ENCODE results near the gene TM9SF2. TPM values are rescaled to one million over a fixed set of nuclear protein-coding genes. Genes with fewer than 3 reads are reported as not detected.

Gene TM9SF2
- total and polyA plus RNA-seq, 4 experiments from 2014 or later, result 60.0 to 126 (median 83.1) TPM

DNA sequence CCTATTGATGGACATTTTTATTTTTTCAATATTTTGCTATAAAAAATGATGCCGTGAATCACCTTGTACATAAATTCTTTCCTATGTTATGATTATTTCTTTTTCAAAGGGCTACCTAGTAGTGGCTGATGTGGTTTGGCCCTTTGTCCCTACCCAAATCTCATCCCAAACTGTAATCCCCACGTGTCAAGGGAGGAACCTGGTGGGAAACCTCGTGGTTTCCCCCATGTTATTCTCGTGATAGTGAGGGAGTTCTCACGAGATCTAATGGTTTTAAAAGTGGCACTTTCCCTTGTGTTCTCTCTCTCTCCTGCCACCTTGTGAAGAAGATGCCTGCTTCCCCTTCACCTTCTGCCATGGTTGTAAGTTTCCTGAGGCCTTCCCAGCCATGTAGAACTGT lies 94.9 kb downstream of the TM9SF2 start:
- H3K4me1 Mint-ChIP-seq, result peaks cover 3 to 14% (median 5%) of the 10 kb centered on the region in 4 donors
- Histone ChIP-seq H3K4me3 (ENCODE audit: low read length in 2 of 2) (no peak overlapping the region), H3K9me3 (ENCODE audit: control insufficient read depth in 1 of 2, low read length in 2 of 2) (no peaks in the 10 kb centered on the region), H3K36me3 (ENCODE audit: insufficient read depth, low read length) (no peaks in the 10 kb centered on the region), H3K4me1 (ENCODE audit: insufficient read depth, low read length) (peaks cover 8% of the 10 kb centered on the region), H3K27me3 (ENCODE audit: insufficient read depth, low read length) (no peaks in the 10 kb centered on the region), H3K27ac (ENCODE audit: low read depth, low read length) (no peak overlapping the region)
- no peaks in the 10 kb centered on the region for H3K36me3 Mint-ChIP-seq
- POLR2A ChIA-PET (ENCODE audit: partially characterized antibody), result no interaction called here
- H3K27me3 Mint-ChIP-seq, result peaks cover 0 to 2% of the 10 kb centered on the region in 2 donors
- H3K4me3 Mint-ChIP-seq, result no peak overlapping the region
- peaks cover 0 to 2% (median 0%) of the 10 kb centered on the region in 8 donors for H3K9me3 Mint-ChIP-seq
- H3K27ac Mint-ChIP-seq, result no peak overlapping the region
- CTCF ChIA-PET (ENCODE audit: partially characterized antibody), result interaction anchor here (1.1 kb wide), 1 partner anchor 18 kb away, joined by 5 read pairs; no protein-coding TSS in a partner anchor
- intact Hi-C loops (cut with micrococcal nuclease), result no loop called here
- no peak for DNase-seq

DNA sequence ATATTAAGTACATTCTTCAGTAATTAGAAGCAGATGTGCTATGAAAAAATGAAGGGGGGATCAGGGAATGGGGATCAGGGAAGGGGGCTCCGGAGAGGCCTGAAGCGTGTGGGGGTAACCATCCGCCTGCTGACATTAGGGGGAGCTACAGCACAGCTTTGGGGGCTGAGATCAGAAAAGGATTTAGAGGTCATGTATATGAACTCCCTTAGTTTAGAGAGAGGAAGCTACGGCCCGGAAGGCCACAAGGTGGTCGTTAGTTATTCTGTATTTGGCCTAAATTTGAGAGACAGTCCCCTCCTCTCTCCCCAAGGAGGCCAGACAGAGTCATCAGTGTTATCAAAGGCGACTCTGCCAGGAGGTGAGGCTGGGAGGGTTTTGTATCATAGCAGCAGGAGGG lies 99.0 kb downstream of the TM9SF2 start:
- Histone ChIP-seq H3K9me3 (ENCODE audit: control insufficient read depth in 1 of 2, low read length in 2 of 2) (no peaks in the 10 kb centered on the region), H3K36me3 (ENCODE audit: insufficient read depth, low read length) (no peaks in the 10 kb centered on the region), H3K4me1 (ENCODE audit: insufficient read depth, low read length) (peaks cover 23% of the 10 kb centered on the region), H3K27me3 (ENCODE audit: insufficient read depth, low read length) (no peaks in the 10 kb centered on the region), H3K27ac (ENCODE audit: low read depth, low read length) (no peak overlapping the region), H3K4me3 (ENCODE audit: low read length in 2 of 2) (no peak overlapping the region)
- no peaks in the 10 kb centered on the region for H3K27me3 Mint-ChIP-seq
- ChIA-PET POLR2A (ENCODE audit: partially characterized antibody) (no interaction called here), CTCF (ENCODE audit: partially characterized antibody) (interaction anchor here (0.7 kb wide), 1 partner anchor 21 kb away, joined by 3 read pairs; no protein-coding TSS in a partner anchor)
- no peaks in the 10 kb centered on the region for H3K9me3 Mint-ChIP-seq
- H3K27ac Mint-ChIP-seq, result peak overlapping the region in 3 of 7 donors; percentile 8 to 46 (median 30)
- H3K4me1 Mint-ChIP-seq, result peaks cover 14 to 43% (median 24%) of the 10 kb centered on the region in 4 donors
- no peak overlapping the region for H3K4me3 Mint-ChIP-seq
- H3K36me3 Mint-ChIP-seq, result no peaks in the 10 kb centered on the region
- DNase-seq, result no peak
- intact Hi-C loops (cut with micrococcal nuclease), result loop anchor here (10.0 kb wide), 1 partner anchor 316 kb away; no protein-coding TSS in a partner anchor

DNA sequence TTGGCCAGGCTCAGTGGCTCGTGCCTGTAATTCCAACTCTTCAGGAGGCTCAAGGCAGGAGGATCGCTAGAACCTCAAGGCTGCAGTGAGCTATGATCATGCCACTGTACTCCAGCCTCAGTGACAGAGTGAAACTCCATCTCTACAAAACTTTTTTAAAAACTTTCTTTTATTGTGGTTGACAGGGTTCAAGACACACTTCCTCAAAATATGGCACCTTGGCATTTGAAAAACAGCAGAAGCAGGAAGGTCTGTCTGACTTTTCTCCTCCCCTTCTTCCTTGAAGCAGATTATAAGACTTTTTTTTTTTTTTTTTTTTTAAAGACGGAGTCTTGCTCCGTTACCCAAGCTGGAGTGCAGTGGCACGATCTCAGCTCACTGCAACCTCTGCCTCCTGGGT lies 100.3 kb downstream of the TM9SF2 start:
- intact Hi-C loops (cut with micrococcal nuclease), result loop anchor here (10.0 kb wide), 1 partner anchor 317 kb away; no protein-coding TSS in a partner anchor
- Histone ChIP-seq H3K36me3 (ENCODE audit: insufficient read depth, low read length) (no peaks in the 10 kb centered on the region), H3K27ac (ENCODE audit: low read depth, low read length) (no peak overlapping the region), H3K27me3 (ENCODE audit: insufficient read depth, low read length) (no peaks in the 10 kb centered on the region), H3K4me1 (ENCODE audit: insufficient read depth, low read length) (peaks cover 32% of the 10 kb centered on the region), H3K9me3 (ENCODE audit: control insufficient read depth in 1 of 2, low read length in 2 of 2) (no peaks in the 10 kb centered on the region), H3K4me3 (ENCODE audit: low read length in 2 of 2) (no peak overlapping the region)
- Mint-ChIP-seq H3K27me3 (no peaks in the 10 kb centered on the region), H3K4me1 (peaks cover 21 to 53% (median 32%) of the 10 kb centered on the region in 4 donors), H3K4me3 (peak overlapping the region; percentile 32 to 79 (median 71)), H3K9me3 (no peaks in the 10 kb centered on the region), H3K36me3 (peaks cover 0 to 4% of the 10 kb centered on the region in 2 donors), H3K27ac (peak overlapping the region in 6 of 7 donors; percentile 15 to 86 (median 46))
- ChIA-PET POLR2A (ENCODE audit: partially characterized antibody) (interaction anchor here (0.8 kb wide), 1 partner anchor 9 kb away, joined by 3 read pairs; no protein-coding TSS in a partner anchor), CTCF (ENCODE audit: partially characterized antibody) (interaction anchor here (1.0 kb wide), 1 partner anchor 22 kb away, joined by 4 read pairs; no protein-coding TSS in a partner anchor)
- peak in 2 of 5 donors; percentile 18 to 23 for DNase-seq

DNA sequence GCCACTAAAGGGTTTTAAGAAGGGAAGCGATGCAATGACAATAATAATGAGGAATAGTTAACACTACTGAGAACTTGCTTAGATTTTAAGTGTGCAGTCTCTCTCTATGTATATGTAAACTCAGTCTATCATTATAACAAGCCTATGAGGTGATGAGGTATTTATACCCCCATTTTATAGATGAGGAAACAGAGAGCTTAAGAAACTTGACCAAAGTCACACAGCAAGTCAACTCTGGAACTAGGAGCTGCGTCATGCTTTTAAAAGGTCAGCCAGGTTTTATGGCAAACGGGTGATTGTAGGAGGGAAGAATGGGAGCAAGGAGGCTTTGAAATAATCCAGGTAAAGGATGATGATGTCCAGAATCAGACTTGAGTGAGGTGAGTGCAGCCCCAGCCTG lies 103.4 kb downstream of the TM9SF2 start:
- intact Hi-C loops (cut with micrococcal nuclease), result loop anchor here (5.0 to 10.0 kb wide), 3 partner anchors 62 to 908 kb away; no protein-coding TSS in a partner anchor
- CTCF ChIA-PET (ENCODE audit: partially characterized antibody), result interaction anchor here (1.0 to 1.2 kb wide), 3 partner anchors 10 to 52 kb away, joined by 3 to 4 read pairs (median 3); no protein-coding TSS in a partner anchor

DNA sequence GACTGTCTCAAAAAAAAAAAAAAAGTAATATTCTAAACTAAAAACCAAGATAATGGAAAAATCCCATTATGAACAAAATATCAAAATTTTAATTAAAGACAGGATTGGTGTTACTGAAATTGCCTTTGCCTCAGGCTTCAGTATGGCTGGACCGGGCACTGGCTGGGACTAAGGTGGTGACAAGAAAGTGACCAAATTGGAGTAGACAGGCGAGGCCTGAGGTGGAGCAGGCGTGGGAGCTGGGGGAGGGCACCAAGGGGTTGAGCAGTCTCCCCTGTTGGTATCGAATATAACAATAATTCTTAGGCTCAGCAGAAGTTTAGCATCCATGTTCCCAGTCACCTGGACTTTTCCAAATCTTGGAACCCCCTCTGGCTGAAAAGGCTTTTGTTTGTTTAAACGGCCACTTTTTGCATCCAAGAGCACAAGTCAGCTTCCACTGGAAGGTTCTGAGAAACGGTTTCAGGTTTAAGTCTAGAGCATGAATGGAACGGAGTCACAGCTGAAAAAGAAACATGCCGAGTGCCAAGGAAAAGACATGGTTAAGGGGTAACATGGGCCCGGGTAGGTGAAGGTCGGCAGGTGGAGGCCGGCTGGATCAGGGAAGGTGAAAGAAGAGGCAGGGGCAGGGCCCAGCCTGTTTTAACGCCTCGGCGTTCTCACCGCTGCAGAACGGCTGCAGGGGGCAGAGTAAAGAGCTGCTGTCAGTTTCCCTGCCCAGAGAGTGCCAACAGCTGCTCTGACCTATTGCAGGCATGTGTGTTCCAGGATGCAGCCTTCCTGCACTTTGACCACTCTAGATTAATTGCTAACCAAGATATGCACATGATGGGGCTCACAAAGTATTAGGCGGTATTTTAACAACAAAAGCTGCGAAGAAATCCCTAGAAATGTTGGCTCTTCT lies 104.4 kb downstream of the TM9SF2 start:
- H3K4me3 Mint-ChIP-seq, result peak overlapping the region; percentile 88 to 97 (median 90)
- peak overlapping the region; percentile 91 to 96 (median 95) for H3K27ac Mint-ChIP-seq
- H3K4me1 Mint-ChIP-seq, result peaks cover 33 to 63% (median 50%) of the 10 kb centered on the region in 4 donors
- peak in 1 of 5 donors; percentile 66 for DNase-seq
- H3K4me3 ChIP-seq (ENCODE audit: low read length in 2 of 2), result peak overlapping the region; percentile 53 to 78
- H3K27me3 ChIP-seq (ENCODE audit: insufficient read depth, low read length), result no peaks in the 10 kb centered on the region
- POLR2A ChIA-PET (ENCODE audit: partially characterized antibody), result interaction anchor here (0.7 to 2.5 kb wide), 18 partner anchors 9 to 1069 kb away, joined by 3 to 17 read pairs (median 4); partner anchors contain the start of genes TM9SF2 and TMTC4
- H3K9me3 ChIP-seq (ENCODE audit: control insufficient read depth in 1 of 2, low read length in 2 of 2), result no peaks in the 10 kb centered on the region
- peaks cover 41% of the 10 kb centered on the region for H3K4me1 ChIP-seq (ENCODE audit: insufficient read depth, low read length)
- H3K36me3 Mint-ChIP-seq, result peaks cover 4 to 6% of the 10 kb centered on the region in 2 donors
- intact Hi-C loops (cut with micrococcal nuclease), result loop anchor here (1.0 to 10.0 kb wide), 7 partner anchors 51 to 1070 kb away; partner anchors contain the start of gene UBAC2
- H3K27ac ChIP-seq (ENCODE audit: low read depth, low read length), result peak overlapping the region; percentile 71
- H3K9me3 Mint-ChIP-seq, result no peaks in the 10 kb centered on the region
- H3K27me3 Mint-ChIP-seq, result no peaks in the 10 kb centered on the region
- H3K36me3 ChIP-seq (ENCODE audit: insufficient read depth, low read length), result no peaks in the 10 kb centered on the region
- CTCF ChIA-PET (ENCODE audit: partially characterized antibody), result interaction anchor here (0.7 to 3.0 kb wide), 14 partner anchors 9 to 909 kb away, joined by 3 to 18 read pairs (median 4); no protein-coding TSS in a partner anchor

More for the DNA sequence above, 103.4 kb downstream of the TM9SF2 start:
- Mint-ChIP-seq H3K27me3 (no peaks in the 10 kb centered on the region), H3K27ac (peak overlapping the region in 5 of 7 donors; percentile 28 to 84 (median 47)), H3K4me3 (peak overlapping the region in 7 of 8 donors; percentile 1 to 81 (median 66)), H3K36me3 (peaks cover 3 to 4% of the 10 kb centered on the region in 2 donors), H3K4me1 (peaks cover 31 to 65% (median 44%) of the 10 kb centered on the region in 4 donors), H3K9me3 (no peaks in the 10 kb centered on the region)
- no peak for DNase-seq
- Histone ChIP-seq H3K27me3 (ENCODE audit: insufficient read depth, low read length) (no peaks in the 10 kb centered on the region), H3K4me3 (ENCODE audit: low read length in 2 of 2) (no peak overlapping the region), H3K27ac (ENCODE audit: low read depth, low read length) (no peak overlapping the region), H3K36me3 (ENCODE audit: insufficient read depth, low read length) (no peaks in the 10 kb centered on the region), H3K9me3 (ENCODE audit: control insufficient read depth in 1 of 2, low read length in 2 of 2) (no peaks in the 10 kb centered on the region), H3K4me1 (ENCODE audit: insufficient read depth, low read length) (peaks cover 38% of the 10 kb centered on the region)
- POLR2A ChIA-PET (ENCODE audit: partially characterized antibody), result no interaction called here

DNA sequence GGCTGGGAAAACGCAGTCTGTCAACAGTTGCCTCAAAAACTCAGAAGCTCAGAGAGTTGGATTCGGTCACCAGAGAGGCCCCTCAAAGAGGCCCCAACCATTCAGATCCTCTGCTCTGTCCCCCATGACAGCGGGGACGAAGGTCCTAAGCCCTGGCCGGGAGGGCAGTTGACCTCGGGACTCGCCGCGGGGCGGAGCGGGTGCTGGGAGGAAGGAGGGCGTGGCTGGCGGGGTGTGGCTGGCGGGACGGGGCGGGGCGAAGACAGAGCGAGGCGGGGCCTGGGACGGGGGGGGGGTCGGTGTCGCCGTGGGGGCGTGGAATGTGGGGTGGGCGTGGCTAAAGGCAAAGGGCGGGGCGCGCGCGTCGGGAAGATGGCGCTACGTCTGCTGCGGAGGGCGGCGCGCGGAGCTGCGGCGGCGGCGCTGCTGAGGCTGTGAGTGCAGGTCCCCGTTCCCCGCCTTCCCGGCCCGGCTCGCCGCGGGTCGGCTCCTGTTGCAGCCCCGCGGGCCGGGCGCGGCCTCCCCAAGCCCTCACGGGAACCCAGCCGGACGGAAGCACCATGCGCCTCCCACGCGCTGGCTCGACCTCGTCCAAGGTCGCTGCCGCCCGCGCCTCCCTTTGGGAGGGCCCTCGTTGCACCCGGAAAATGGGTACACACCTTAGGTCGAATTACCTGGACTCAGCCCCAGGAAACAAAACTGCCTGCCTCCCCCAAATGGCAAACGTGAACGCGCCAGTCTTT lies 105.2 kb downstream of the TM9SF2 start, which contains the start of gene CLYBL:
TSS of gene CLYBL (plus strand) at position 367 of the 743 bp plus-strand sequence.
- Mint-ChIP-seq H3K9me3 (no peaks in the 10 kb centered on the region), H3K4me1 (peaks cover 28 to 59% (median 46%) of the 10 kb centered on the region in 4 donors), H3K27me3 (no peaks in the 10 kb centered on the region), H3K4me3 (peak within 1 kb of the TSS; percentile 88 to 97 (median 90)), H3K36me3 (peaks cover 4 to 6% of the 10 kb centered on the region in 2 donors), H3K27ac (peak within 1 kb of the TSS; percentile 91 to 96 (median 95))
- Histone ChIP-seq H3K9me3 (ENCODE audit: control insufficient read depth in 1 of 2, low read length in 2 of 2) (no peaks in the 10 kb centered on the region), H3K4me1 (ENCODE audit: insufficient read depth, low read length) (peaks cover 35% of the 10 kb centered on the region), H3K4me3 (ENCODE audit: low read length in 2 of 2) (peak within 1 kb of the TSS; percentile 53 to 78), H3K27me3 (ENCODE audit: insufficient read depth, low read length) (no peaks in the 10 kb centered on the region), H3K27ac (ENCODE audit: low read depth, low read length) (peak within 1 kb of the TSS; percentile 71), H3K36me3 (ENCODE audit: insufficient read depth, low read length) (no peaks in the 10 kb centered on the region)
- ChIA-PET POLR2A (ENCODE audit: partially characterized antibody) (interaction anchor here (0.7 to 2.5 kb wide), 18 partner anchors 8 to 1068 kb away, joined by 3 to 17 read pairs (median 4); partner anchors contain the start of genes TM9SF2 and TMTC4), CTCF (ENCODE audit: partially characterized antibody) (interaction anchor here (0.7 to 3.0 kb wide), 11 partner anchors 9 to 908 kb away, joined by 3 to 18 read pairs (median 5); no protein-coding TSS in a partner anchor)
- intact Hi-C loops (cut with micrococcal nuclease), result loop anchor here (1.0 to 10.0 kb wide), 7 partner anchors 50 to 1069 kb away; partner anchors contain the start of gene UBAC2
- DNase-seq, result peak; percentile 87 to 90 (median 89)

Data from CD4-positive, alpha-beta memory T cell (primary cell).